Activated naive CD4-positive, alpha-beta T cell (primary cell): ENCODE data around the gene RPL22L1.
"Not testable (repeated sequence)": the region's sequence is repeated elsewhere in the genome, so short reads cannot be mapped to it uniquely, and the experiment has no call there.

ENCODE experiments used
- DNase-seq, 4 experiments: peaks; one replicate each; lab custom pipeline; 2025; lab: John Stamatoyannopoulos, UW

The RPL22L1 gene

GRCh38 chr3:170829546-170830272, 40.3 kb downstream of the RPL22L1 start:
- DNase-seq, result no peak

DNA sequence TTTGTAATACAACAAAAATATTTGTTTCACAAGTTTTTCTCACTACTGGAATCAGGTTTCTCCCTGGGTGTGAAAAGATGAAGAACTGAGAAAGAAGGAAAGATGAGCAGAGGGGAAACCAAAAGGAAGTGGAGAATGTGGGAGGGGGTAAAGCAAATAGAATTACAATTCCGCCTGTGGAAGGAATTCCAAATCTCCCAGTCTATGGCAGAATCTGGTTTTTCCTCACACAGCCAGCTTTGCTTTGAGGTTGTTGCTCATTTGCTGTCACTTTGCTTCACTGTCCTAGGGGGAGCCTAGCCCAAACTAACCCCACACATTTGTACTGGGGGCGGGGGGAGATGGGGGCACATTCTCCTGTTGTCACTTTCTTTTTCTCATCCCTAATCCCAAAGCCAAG, 43.9 kb downstream of the RPL22L1 start:
- DNase-seq, result no peak

DNA sequence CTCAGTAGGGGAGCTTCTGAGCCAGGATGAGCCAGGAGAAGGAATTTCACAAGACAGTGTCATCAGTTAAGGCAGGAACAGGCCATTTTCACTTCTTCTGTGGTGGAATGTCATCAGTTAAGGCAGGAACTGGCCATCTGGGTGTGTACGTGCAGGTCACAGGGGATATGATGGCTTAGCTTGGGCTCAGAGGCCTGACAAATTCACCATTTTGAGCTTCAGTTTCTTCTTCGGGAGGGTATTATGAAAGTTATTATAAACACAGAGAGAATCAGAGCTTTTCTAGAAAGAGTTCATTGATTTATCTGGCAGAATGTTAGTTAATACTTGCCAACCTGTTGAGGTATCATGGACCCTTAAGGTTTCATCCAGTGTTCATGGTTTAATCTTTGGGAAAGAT, 46.4 kb downstream of the RPL22L1 start:
- DNase-seq, result not testable (repeated sequence)

GRCh38 chr3:170818325-170818724, 51.7 kb downstream of the RPL22L1 start:
- not testable (repeated sequence) for DNase-seq

GRCh38 chr3:170817471-170817870, 52.5 kb downstream of the RPL22L1 start:
- DNase-seq, result not testable (repeated sequence)

GRCh38 chr3:170816841-170817240, 53.2 kb downstream of the RPL22L1 start:
- DNase-seq, result no peak

DNA sequence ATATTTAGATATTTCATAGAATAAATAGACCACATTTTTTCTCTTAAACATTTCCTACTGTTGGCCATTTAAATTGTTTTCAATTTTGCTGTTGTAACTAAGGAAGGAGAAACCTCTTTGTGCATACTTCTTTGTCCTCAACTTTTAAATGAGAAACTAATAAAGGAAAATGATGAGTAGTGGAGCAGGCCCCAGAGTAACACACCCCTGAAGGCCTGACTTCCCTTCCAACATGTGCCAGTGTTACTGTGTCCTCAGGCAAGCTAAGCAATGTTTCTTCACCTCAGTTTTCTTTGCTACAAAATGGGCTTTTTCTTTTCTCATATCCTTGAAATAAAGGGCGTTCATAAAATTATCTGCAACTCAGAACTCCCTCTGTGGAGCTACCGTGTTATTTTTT, 53.7 kb downstream of the RPL22L1 start:
- no peak for DNase-seq

- no peak for DNase-seq
Observed at GRCh38 chr3:170815936-170816335, 54.1 kb downstream of the RPL22L1 start.

DNA sequence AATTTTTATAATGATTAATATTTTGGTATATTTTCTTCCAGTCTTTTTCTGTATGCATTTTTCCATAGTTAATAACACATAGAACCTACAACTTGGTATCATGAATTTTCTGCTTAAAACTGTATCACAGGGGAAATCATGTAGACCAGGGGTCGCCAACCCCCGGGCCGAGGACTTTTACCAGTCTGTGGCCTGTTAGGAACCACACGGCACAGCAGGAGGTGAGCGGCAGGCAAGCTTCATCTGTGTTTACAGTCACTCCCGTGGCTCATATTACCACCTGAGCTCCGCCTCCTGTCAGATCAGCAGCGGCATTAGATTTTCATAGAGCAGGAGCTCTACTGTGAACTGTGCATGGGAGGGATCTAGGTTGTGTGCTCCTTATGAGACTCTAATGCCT, 54.7 kb downstream of the RPL22L1 start:
- no peak for DNase-seq
